GM19397 (cell line): Measurements from ENCODE around the gene HEBP2.
"Not testable (repeated sequence)": the region's sequence is repeated elsewhere in the genome, so short reads cannot be mapped to it uniquely, and the experiment has no call there.

Experiments used
- ATAC-seq: cut with Tn5 transposase; IDR thresholded peaks from one replicate; pipeline ENCODE4 v1.9.1; 2021; ENCODE audit warnings: mild to moderate bottlenecking, moderate library complexity; ENCODE audit not compliant: unreplicated experiment

Gene HEBP2

DNA sequence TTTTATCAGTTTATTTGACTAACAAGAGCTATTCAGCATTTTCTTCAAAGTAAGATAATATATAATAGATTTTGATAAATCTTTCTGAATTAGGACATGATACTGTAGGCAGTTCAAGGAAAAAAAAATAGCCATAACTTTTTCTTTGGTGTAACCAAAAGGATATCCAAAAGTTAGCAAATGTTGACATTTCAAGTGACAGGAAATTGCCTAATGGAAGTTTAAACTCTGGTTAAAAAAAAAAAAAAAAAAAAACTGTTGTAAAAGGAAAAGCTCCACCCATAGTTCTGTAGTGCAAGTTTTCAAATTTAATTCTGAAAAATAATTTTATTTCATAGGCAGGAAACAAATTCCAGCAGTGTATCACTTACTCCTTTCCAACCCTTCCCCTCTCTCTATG lies 18.8 kb downstream of the HEBP2 start:
- no peak for ATAC-seq

DNA sequence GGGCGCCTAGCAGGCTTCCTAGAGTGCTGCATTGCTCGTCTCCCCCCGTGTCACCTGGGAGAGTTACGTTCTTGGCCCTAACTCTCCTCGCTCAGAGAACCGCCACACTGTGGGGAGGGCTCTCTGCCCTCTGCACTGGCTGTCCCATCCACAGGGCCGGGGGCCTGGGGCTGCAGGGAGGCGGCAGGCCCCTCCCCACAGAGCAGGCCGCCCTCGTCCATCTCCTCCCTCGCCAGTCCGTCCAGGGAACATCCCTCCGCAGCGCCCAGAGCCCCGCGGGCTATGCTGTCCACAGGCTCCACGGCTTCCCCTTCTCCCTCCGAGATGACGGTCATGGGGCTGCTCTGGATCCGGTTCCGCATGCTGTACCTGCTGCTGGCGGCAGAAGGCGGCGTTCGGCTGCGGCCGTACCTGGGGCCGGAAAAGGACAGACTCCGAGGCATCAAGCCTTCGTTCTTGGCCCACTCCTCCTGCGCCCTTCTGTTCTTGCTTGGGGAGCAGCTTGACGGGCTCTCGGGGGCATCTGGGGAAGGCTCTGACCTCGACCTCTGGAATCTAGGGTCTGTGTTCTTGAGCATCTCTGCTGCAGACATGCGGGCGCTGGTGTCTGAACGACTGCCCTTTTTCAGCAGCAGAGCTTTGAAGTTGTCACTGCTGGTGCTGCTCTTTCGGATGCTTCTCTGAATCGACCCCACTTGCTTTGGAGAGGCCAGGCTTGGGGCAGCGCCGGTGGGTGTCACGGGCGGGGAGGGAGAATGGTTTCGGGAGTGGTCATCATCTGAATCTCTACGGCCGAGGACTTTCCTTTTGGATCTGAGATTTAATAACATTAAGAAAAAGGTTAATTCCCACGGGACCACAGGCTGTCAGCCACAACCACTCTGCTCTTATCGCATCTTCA lies 20.2 kb downstream of the HEBP2 start:
- no peak for ATAC-seq

DNA sequence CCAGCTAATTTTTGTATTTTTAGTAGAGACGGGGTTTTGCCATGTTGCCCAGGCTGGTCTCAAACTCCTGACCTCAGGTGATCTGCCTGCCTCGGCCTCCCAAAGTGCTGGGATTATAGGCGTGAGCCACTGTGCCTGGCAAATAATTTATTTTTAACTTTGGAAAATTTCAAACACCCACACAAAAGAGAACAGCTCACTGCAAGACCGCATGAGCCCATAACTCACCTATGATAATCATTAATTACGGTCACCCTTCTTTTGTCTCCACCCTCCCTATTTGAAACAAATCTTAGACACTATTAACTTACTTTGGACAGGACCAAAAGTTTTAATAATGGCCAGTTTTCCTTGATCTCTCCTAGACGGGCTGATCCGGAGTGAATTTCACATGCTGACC lies 21.2 kb downstream of the HEBP2 start:
- not testable (repeated sequence) for ATAC-seq

DNA sequence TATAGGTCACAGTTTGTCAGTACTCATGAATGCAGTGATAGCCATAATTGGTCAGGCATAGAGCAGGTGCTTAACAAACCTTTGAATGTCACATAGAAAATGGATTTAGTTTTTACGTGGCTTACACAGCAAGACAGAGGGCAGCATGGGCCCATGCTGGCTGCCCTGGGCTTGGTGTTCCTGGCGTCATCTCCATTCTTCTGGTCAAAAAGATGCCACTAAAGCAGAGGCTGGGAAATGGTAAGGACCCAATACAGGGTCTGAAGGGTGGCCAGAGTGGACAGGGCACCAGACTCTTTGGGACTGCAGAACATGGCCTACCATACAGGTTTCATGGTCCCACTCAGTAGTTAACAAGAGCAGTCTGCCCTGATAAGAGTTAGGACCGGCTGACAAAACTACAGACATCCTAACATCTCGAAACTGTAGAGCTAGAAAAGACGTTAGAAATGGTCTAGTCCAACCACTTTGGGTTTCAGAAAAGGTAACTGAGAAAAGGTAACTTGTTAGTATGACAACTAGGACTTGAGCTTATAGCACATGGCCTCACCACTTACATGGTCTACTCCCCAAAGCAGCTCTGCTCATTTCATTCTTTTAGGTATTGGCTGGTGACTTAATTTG lies 22.6 kb downstream of the HEBP2 start:
- ATAC-seq, result no peak

DNA sequence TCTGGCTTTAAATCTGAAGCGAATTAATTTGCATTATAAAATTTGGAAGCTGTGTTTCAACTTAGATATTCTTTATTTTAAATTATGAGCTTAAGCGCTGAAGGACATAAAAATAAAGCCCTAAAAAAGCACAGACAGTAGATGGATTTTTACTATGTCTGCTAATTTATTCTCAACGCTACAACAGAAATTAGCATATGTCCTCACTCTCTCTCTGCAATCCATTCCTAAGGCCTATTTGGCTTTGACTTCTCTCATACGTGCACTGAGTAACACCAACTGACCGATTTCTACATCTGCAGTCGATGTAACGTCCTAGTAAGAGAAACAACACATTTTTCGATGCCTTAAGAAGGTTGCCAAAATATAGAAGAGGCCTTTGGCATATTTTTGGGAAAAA lies 23.7 kb downstream of the HEBP2 start:
- ATAC-seq, result no peak

DNA sequence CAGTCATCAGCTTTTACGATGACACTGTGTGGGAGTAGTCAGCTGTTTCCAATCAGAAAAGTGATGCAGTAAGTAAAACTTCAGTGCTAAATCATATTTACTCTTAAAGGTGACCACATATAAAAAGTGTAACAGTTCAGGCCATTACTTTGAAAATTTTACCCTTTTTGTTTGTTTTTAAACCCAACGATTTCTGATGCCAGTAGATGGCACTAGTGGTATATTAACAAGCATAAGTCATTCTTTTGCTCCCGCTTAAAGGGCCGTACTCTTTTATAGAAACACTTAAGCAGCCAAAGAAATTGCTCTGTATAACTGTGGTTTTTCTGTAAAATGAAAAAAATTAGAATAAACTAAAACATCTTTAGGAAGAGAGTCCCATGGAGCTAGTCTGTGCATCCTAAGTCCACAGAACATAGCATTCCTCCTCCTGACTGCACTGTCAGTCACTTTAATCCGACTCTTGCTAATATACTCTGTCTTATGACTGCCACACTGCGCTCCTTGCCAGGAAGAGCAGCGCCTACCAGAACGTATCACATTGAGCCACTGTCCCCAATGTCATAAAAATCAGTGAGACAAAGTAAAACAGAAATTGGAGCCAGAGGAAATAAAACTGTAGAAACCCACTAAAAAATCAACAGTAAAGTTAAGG lies 25.0 kb downstream of the HEBP2 start:
- no peak for ATAC-seq

DNA sequence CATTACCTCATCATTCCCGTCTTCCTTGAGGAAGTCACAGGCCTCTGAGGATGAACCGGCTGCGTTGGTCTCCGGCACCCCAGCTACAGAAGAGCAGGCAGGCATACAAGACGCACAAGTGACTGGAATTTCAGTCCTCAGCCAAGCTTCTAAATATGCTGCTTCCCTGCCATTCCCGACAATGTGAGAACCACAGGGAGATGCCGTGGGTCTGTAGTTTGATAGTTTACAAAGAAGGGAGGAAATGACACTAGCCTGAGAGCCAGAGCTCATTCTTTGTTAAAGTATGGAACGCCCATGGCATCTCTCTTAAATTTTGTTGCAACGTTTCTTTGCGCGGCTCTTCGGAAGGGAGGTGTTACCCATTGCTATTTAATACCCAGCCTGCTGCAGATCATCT lies 25.7 kb downstream of the HEBP2 start:
- no peak for ATAC-seq

DNA sequence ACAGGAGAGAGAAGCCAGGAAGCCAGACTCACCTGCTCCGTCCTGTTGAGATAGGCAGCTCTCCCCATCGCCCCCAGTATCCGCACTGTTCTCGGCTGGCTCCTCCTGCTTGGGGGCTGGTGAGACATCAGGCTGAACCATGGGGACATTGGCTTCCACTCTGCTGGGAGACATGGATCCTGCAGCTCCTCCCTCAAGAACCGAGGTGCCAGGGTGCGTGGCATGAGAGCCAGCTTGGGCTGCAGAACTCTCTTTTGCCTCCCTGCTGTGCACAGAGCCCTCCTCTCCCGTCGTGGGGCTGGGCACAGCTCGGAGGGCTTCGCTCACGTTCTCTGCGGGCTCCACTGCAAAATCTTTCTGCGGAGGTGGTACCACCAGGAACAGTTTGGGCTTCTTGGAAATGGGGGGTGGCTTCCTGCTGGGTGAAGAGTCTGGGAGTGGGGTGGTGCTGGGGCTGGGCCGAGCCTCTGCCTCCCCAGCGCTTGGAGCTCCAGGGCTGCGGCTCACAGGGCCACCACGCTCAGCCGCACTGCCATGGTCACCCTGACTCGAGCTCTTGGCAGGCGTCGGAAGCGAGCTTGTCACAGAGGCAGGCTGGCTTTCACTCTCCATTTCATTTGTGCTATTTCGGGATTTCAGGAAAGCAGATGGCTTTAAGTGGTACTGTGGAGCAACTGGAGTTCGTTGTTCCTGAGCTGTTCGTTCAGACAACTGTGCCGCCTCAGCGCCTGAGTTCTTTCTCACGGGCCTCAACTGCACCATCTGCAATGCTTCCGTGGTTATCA lies 26.5 kb downstream of the HEBP2 start:
- ATAC-seq, result no peak

DNA sequence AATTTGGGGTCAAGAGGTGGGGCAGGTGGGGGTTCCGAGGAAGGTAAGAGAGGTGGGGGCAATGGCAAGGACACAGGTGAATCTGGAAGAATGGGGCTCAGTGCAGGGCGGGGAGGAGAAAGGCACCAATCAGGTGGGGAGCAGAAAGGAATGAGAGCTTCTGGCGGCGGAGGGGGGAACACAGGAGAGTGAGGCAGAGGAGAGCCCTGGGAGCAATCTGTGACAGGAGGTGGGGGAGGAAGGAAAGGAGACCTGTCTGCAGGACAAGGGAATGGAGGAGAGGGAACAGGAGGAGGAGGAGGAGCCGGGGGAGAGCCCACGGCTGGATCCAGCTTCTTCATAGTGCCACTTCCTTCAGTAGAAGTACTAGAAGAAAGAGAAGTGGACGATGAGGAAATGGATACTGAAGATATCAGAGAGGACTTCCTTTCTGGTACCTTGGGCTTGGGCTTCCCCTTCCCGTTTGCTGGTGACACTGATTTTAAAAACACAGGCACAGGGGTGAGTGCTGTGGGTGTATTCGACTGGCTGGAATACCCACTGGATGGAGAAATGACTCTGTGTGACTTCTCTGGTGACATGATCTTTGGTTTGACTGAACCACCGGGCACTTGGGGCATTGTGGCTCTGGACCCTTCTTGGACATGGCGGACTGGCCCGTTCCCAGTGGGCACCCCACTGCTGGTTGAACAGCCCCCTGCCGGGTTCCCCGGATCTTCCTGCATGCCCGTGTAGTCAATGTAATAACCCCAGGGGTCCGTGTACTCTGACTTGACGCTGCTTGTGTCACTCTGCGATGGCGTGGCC lies 27.4 kb downstream of the HEBP2 start:
- no peak for ATAC-seq

DNA sequence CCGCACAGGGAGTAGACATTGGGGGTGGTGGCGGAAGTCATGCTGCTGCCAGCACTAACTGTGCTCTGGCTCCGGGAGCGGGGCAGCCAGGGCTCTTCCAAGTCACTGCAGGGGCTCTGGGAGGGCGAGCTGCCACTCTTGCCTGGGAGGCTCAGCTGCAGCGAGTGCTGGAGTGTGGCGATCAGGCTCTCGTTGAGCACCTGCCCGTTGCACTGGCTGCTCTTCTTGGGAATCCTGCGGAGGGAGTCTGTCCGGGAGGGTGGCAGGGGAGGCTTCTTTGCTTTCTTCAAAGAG lies 28.0 kb downstream of the HEBP2 start:
- no peak for ATAC-seq

DNA sequence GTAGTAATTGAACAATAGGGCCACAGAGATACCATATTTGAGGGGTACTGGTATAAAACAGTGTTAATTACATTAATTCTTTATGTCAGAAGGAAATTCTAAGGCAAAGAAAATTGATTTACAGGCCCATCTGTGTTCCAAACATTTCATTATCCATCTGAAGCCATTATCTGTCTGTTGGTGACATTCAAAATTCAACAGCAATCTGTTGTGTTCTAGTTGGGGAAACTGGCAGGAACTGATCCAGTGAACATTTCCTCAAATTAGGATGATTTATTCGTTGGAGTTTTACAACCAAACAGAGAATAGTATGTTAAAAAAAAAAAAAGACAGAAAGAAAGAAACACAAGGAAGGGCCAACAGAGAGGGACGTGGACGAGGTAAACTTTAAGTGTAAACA lies 30.1 kb downstream of the HEBP2 start:
- no peak for ATAC-seq

DNA sequence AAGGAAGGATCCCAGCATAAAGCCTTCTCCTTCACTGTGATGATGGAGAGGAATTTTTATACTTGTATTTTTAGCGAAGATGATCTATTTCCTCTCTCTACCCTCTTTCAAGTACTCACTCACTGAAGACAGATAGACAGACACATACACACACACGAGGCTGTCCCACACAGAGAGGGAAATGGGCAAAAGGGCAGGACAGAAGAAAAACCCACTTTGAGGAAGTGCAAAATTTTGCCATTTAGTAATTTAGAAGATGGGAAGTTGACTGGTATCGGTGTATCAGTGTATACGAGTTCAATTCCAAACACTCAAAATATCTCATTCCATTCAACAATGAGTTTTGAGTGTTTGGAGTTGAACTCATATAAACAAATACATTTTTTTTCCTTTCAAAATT lies 30.9 kb downstream of the HEBP2 start:
- no peak for ATAC-seq

DNA sequence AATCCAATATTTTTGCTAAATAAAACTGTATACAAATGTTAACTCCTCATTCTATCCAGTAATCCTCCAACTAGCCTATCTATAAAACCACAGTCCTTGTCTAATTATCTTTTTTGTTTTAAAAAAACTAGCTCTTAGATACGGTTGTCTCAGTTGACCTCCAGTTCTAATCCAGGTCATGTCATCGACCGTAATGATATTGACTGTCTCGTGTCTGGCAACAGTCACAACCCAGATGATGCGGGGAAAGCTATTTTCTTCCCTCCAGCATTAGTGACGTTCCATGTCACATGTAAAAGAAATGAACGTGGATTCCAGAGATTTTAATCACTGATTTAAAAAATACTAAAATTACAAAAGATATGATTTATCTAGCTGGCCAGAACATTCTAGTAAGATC lies 35.5 kb downstream of the HEBP2 start:
- ATAC-seq, result no peak

DNA sequence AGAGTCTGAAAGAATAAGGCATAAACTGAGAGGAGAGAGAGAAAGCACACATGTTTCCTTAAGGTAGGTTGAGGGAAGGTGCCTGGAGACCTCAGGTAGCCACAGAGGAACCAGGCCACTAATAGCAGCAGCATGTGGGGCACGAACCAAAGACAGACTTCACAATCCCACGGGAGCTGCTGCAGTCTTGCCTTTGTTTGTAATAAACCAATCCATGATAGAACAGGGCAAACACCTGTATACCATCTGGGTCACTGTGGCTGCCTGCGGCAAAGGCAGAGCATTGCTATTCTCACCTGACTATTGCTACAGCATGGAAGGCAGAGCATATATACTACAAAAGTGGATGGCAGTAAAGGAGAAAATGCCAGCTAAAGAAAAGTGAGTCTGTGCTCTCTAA lies 36.3 kb downstream of the HEBP2 start:
- ATAC-seq, result no peak

DNA sequence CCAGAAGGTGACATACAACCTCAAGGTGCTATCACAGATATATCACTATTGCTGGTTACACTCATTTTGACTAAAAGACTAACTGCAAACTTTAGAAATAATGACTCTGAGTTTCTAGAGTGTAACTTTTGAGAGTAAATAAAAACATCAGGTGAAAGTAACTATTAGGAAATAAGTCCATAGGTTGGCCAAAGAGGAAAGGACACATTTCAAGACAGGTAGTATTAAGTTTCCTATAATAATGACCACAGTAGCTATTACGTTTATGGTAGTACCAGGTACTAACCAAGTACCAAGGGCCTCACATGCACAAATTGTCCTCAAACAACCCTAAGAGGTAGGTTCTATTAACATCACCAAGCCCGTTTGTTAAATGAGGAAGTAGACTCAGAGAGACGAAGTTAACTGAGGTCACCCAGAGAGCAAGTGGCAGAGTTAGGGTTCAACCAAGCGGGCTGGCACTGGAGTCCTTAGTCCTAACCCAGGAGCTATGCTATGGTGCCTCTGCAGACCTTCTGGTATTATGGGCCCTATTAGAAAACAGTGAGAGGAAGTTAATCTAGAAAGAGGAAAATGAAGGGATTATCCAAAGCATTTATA lies 36.8 kb downstream of the HEBP2 start:
- ATAC-seq, result no peak

DNA sequence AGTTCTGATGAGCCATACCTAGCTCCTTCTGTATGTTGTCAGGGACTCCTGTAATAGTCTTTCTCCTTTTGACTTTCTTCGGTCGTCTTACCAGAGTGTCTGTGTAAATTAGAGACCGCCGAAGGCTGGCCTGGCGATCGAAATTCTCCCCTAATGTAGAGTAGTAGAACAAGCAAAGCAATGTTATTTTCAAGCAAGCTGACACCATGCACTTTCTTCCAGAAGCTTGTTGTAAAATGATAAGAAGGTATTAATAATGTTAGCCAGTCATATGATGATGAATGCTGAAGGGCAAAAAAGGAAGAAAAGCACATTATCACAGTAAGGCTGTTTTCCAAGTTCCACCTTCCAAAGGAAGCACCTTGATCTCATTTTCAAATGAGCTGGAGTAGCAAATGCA lies 37.9 kb downstream of the HEBP2 start:
- ATAC-seq, result no peak

DNA sequence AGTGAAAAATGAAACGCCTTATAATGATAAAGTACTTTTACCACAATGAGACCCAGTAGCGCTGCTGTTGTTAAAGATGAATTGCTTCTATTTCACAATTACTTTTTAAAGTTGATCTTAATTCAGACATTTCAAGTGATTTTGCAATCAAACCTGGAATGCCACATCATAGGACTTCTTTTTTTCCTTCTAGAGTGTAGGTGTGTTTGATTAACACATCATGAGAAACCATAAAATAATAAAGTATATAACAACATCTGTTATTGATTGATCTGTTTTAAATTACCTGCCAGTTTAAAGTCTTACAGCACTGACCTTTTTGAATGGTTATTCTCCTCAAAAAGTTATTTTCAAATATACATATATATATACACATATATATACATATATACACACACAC lies 38.6 kb downstream of the HEBP2 start:
- ATAC-seq, result no peak

DNA sequence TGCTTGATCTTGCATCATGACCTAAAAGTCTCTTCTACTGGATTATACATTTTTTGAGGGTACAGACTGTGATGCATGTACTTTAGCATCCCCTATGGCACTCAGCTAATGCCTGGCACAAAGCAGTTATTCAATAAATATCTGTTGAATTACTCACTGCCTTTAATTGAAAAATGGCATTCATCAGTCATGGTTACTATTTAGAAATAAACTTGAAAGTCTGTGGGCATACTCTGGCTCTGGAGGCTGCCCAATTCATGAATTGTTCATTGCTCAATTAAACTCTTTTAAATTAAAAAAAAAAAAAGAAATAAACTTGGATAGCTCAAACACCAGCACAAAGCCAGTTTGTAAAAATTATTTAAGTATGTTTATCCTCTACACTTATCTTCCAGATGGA lies 40.0 kb downstream of the HEBP2 start:
- ATAC-seq, result no peak

DNA sequence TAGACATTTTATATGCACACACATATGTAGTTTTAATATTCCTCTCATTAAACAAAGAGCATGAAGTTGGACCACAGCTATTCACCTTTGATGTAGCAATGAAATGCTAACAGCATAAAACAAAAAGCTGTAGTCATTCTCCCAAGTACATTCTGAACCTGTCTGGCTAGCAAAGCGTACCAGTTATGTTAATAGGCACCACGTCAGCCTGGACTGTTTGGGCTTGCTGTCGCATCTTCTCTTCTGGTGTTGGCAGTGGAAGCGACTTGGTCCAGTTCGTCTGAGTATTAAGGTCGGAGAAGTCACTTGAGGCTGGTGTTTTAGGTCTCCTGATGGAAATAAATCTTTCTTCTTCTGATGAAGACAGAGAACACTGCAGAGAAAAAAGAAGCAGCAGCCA lies 42.8 kb downstream of the HEBP2 start:
- no peak for ATAC-seq

DNA sequence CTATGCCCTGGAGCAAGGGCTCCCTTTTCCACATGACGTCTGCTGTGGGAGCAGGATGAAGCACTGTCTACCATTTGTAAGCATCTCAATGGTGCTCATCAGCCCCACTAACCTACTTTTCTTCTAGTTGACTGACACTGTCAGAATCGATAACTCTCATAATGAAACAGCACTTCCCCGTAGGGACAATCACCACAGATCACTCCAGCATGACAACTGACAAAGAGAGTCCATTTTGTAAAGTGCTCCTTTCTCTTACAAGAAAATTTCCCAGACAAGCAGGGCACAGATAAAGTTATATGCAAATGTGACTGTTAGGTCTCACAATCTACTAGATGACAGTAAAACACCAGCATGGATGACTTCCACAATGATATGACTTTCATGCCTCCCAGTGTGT lies 46.4 kb downstream of the HEBP2 start:
- ATAC-seq, result no peak
